IMR-90 (cell line): ENCODE data around the gene MT1E. TPM values are rescaled to one million over a fixed set of nuclear protein-coding genes. Genes with fewer than 3 reads are reported as not detected.

Experiments used
- ATAC-seq: fragments of 200-7000 bp; cut with Tn5 transposase; 2 replicates; pipeline ENCODE4 v1.9.1; 2020; ENCODE audit warnings: low read depth, mild to moderate bottlenecking, moderate library complexity
- BruUV-seq: library from RNA; stranded (reverse); fragments of 400-500 nt; replicated peaks from 2 replicates; lab custom pipeline; 2021; lab: Mats Ljungman, UMichigan
- CTCF ChIA-PET: fragments of 300-600 bp; formaldehyde crosslinking; extraction: SDS; loops from one replicate; lab custom pipeline; 2021; ENCODE audit warnings: antibody characterized with exemption; lab: Yijun Ruan, JAX
- POLR2A ChIA-PET: fragments of 300-600 bp; sonication (Branson Sonifier 250); formaldehyde crosslinking; loops from one replicate; lab custom pipeline; 2022; ENCODE audit warnings: antibody characterized with exemption; ENCODE audit not compliant: unreplicated experiment; lab: Charles Lee
- DNase-seq: peaks from one replicate; pipeline ENCODE4 v3.0.0; 2013
- H2AFZ ChIP-seq: replicated peaks from 2 replicates; pipeline ENCODE3; 2013; ENCODE audit warnings: low read length, mild to moderate bottlenecking; ENCODE audit not compliant: poor library complexity
- H2AK5ac ChIP-seq: 2 replicates; pipeline ENCODE4 v1.6.1; 2013; ENCODE audit warnings: low read depth, low read length, inconsistent platforms
- H2AK9ac ChIP-seq: replicated peaks from 2 replicates; pipeline ENCODE3; 2013; ENCODE audit warnings: mild to moderate bottlenecking, low read depth, low read length, moderate library complexity; ENCODE audit not compliant: poor library complexity
- H2BK120ac ChIP-seq: 2 replicates; pipeline ENCODE4 v1.6.1; 2013; ENCODE audit warnings: low read depth, low read length, inconsistent platforms
- H2BK15ac ChIP-seq: 3 replicates; pipeline ENCODE4 v1.6.1; 2013; ENCODE audit warnings: low read depth, low read length, inconsistent platforms
- H2BK20ac ChIP-seq: 2 replicates; pipeline ENCODE4 v1.6.1; 2013; ENCODE audit warnings: low read depth, mild to moderate bottlenecking, inconsistent platforms, low read length, moderate library complexity
- H2BK5ac ChIP-seq: 2 replicates; pipeline ENCODE4 v1.6.1; 2013; ENCODE audit warnings: mild to moderate bottlenecking, low read depth, low read length, inconsistent platforms; ENCODE audit not compliant: poor library complexity, severe bottlenecking
- H3K14ac ChIP-seq: replicated peaks from 2 replicates; pipeline ENCODE4 v1.6.1; 2013; ENCODE audit warnings: low read depth, low read length, inconsistent platforms
- H3K18ac ChIP-seq: 2 replicates; pipeline ENCODE4 v1.6.1; 2013; ENCODE audit warnings: low read depth, low read length, control low read depth
- H3K23ac ChIP-seq: 2 replicates; pipeline ENCODE4 v1.6.1; 2013; ENCODE audit warnings: low read depth, low read length, inconsistent platforms
- H3K27ac ChIP-seq: 2 replicates; pipeline ENCODE4 v1.5.1; 2013; ENCODE audit warnings: mild to moderate bottlenecking, control low read depth, low read length; ENCODE audit not compliant: insufficient read depth
- H3K27me3 ChIP-seq: 2 replicates; pipeline ENCODE4 v1.6.1; 2013; ENCODE audit warnings: low read length; ENCODE audit not compliant: control insufficient read depth, insufficient read depth
- H3K36me3 ChIP-seq: 2 replicates; pipeline ENCODE4 v1.6.1; 2013; ENCODE audit warnings: low read length, mixed read lengths; ENCODE audit not compliant: control insufficient read depth, insufficient read depth
- H3K4ac ChIP-seq: 2 replicates; pipeline ENCODE4 v1.6.1; 2013; ENCODE audit warnings: low read depth, low read length, inconsistent platforms
- H3K4me1 ChIP-seq: 2 replicates; pipeline ENCODE4 v1.6.1; 2013; ENCODE audit warnings: low read length, mixed read lengths; ENCODE audit not compliant: control insufficient read depth, insufficient read depth
- H3K4me2 ChIP-seq: 2 replicates; pipeline ENCODE4 v1.6.1; 2013; ENCODE audit warnings: low read depth, mild to moderate bottlenecking, control low read depth, low read length, moderate library complexity
- H3K4me3 ChIP-seq: 2 replicates; pipeline ENCODE4 v1.5.1; 2013; ENCODE audit warnings: low read depth, mild to moderate bottlenecking, control low read depth, low read length, moderate library complexity; ENCODE audit not compliant: insufficient read depth
- H3K56ac ChIP-seq: 2 replicates; pipeline ENCODE4 v1.6.1; 2013; ENCODE audit warnings: low read length, inconsistent platforms; ENCODE audit not compliant: insufficient read depth; ENCODE audit errors: extremely low read depth
- H3K79me1 ChIP-seq, 2 experiments: 2 replicates each; pipeline ENCODE4 v1.6.1; 2013; ENCODE audit warnings: low read length in 2 of 2, inconsistent platforms in 1 of 2, low read depth in 1 of 2
- H3K9ac ChIP-seq: 2 replicates; pipeline ENCODE4 v1.6.1; 2013; ENCODE audit warnings: low read depth, low read length, control low read depth
- H3K9me1 ChIP-seq: 2 replicates; pipeline ENCODE4 v1.6.1; 2013; ENCODE audit warnings: low read length, inconsistent platforms; ENCODE audit not compliant: insufficient read depth
- H3K9me3 ChIP-seq: 2 replicates; pipeline ENCODE4 v1.6.1; 2013; ENCODE audit warnings: low read length; ENCODE audit not compliant: control insufficient read depth, insufficient read depth
- H4K20me1 ChIP-seq: 2 replicates; pipeline ENCODE4 v1.6.1; 2013; ENCODE audit warnings: low read length, inconsistent platforms; ENCODE audit not compliant: insufficient read depth
- H4K5ac ChIP-seq: 2 replicates; pipeline ENCODE4 v1.6.1; 2013; ENCODE audit warnings: mild to moderate bottlenecking, low read depth, low read length, control low read depth
- H4K8ac ChIP-seq, 2 experiments: 2 replicates each; pipeline ENCODE4 v1.6.1; 2013; ENCODE audit warnings: low read depth in 2 of 2, low read length in 2 of 2, control low read depth in 1 of 2, inconsistent platforms in 1 of 2
- H4K91ac ChIP-seq: 2 replicates; pipeline ENCODE4 v1.6.1; 2013; ENCODE audit warnings: low read depth, low read length, inconsistent platforms; ENCODE audit not compliant: insufficient read depth
- BHLHE40 ChIP-seq: fragments of 150-350 bp; IDR thresholded peaks from 2 replicates; pipeline ENCODE4 v1.6.1; 2016; ENCODE audit warnings: mild to moderate bottlenecking, low read depth, low read length
- CEBPB ChIP-seq: IDR thresholded peaks from 2 replicates; pipeline ENCODE4 v1.6.1; 2012; ENCODE audit warnings: low read depth, low read length, improper control_type of control experiment
- MAFK ChIP-seq: IDR thresholded peaks from 2 replicates; pipeline ENCODE4 v1.6.1; 2012; ENCODE audit warnings: low read depth, low read length, improper control_type of control experiment
- MXI1 ChIP-seq: IDR thresholded peaks from 2 replicates; pipeline ENCODE4 v1.6.1; 2012; ENCODE audit warnings: low read depth, mild to moderate bottlenecking, low read length, moderate library complexity, borderline replicate concordance
- NFE2L2 ChIP-seq: fragments of 150-350 bp; IDR thresholded peaks from 2 replicates; pipeline ENCODE4 v1.6.1; 2016; ENCODE audit warnings: low read depth, mild to moderate bottlenecking, low read length
- RFX5 ChIP-seq: IDR thresholded peaks from 2 replicates; pipeline ENCODE4 v1.8.0; 2012; ENCODE audit warnings: low read depth, mild to moderate bottlenecking, low read length, moderate library complexity
- WGBS, 2 experiments: methylation state at CpG; one replicate each; pipeline versions ENCODE4 v1.1.5 to v1.1.7; 2013; ENCODE audit warnings: missing lambda C conversion rate in 2 of 2; ENCODE audit not compliant: insufficient read length in 1 of 2; ENCODE audit errors: extremely low coverage in 2 of 2; 5-methylcytosine and 5-hydroxymethylcytosine counted together
- dilution Hi-C: fragments of 300-500 bp; cut with HindIII; formaldehyde crosslinking; loops from one replicate; pipeline ENCODE4 v1.14.3; 2018; ENCODE audit warnings: low sequenced_read_pairs; ENCODE audit not compliant: unreplicated experiment
- in situ Hi-C: fragments of 300-500 bp; cut with MboI; formaldehyde crosslinking; loops from 3 replicates; pipeline ENCODE4 v1.14.3; 2019; ENCODE audit warnings: low sequenced_read_pairs, inconsistent platforms, mixed read lengths
- intact Hi-C: fragments of 100-400 bp; cut with micrococcal nuclease; formaldehyde crosslinking; loops from 2 replicates; pipeline ENCODE4 v1.10.0; 2022
- polyA plus RNA-seq, 3 experiments: library from polyadenylated mRNA; depleted of rRNA; stranded (reverse); fragments of >200 nt; gene quantifications; 2 replicates each; pipeline ENCODE4 v1.2.3, GENCODE V29; 2012; ENCODE audit warnings: low replicate concordance in 1 of 3
- total RNA-seq: library from RNA; depleted of rRNA; stranded (reverse); fragments of >200 nt; gene quantifications from 2 replicates; pipeline ENCODE4 v1.2.3, GENCODE V29; 2012
- TF ChIP-seq, protein P1 (sequence below): fragments of 150-350 bp; IDR thresholded peaks from 2 replicates; pipeline ENCODE4 v1.6.1; 2016; ENCODE audit warnings: low read depth, mild to moderate bottlenecking, low read length, moderate library complexity, borderline replicate concordance

Gene MT1E
- total and polyA plus RNA-seq, 2 of the 4 experiments (the other 2 are of a cell fraction), result 137 to 821 TPM

DNA sequence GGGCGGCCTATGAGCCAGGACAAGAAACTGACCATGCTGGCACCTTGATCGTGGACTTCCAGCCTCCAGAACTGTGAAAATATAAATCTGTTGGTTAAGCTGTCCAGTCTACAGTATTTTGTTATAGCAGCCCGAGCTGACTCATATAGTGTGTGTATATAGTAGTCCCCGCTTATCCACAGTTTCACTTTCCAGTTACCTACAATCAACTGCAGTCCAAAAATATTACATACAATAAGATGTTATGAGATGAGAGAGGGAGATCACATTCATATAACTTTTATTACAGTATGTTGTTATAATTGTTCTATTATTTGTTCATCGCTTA is 31.3 kb upstream of the MT1E start:
- Histone ChIP-seq H2AFZ (no peak overlapping the region), H2AK9ac (no peak overlapping the region), H3K18ac (no peak overlapping the region), H3K27me3 (peaks cover 24% of the 10 kb centered on the region), H3K27ac (no peak overlapping the region), H3K14ac (no peak overlapping the region), H4K20me1 (no peaks in the 10 kb centered on the region), H2BK120ac (no peak overlapping the region), H4K5ac (no peak overlapping the region), H2AK5ac (no peak overlapping the region), H3K23ac (no peak overlapping the region), H3K4me2 (no peak overlapping the region), H2BK5ac (no peak overlapping the region), H3K4ac (no peak overlapping the region), H2BK15ac (no peak overlapping the region), H3K36me3 (no peaks in the 10 kb centered on the region), H3K4me3 (no peak overlapping the region), H3K4me1 (peaks cover 2% of the 10 kb centered on the region; the same call in 1 of the 2 replicates), H2BK20ac (no peak overlapping the region), H3K9me3 (0 out of 2 replicates have a peak, but pooled peaks cover 3% of the 10 kb centered on the region), H3K9ac (no peak overlapping the region), H4K91ac (no peak overlapping the region), H3K9me1 (no peaks in the 10 kb centered on the region), H3K79me1 (no peaks in the 10 kb centered on the region), H3K56ac (no peak overlapping the region), H4K8ac (no peak overlapping the region)
- ChIA-PET CTCF (interaction anchor here (1.0 kb wide), 1 partner anchor 9 kb away, joined by 3 read pairs; no protein-coding TSS in a partner anchor), POLR2A (no interaction called here)
- ATAC-seq (no peak), DNase-seq (no peak)
- WGBS, 2 experiments, result no CpG with 5 or more reads among the region's 5 CpGs
- BruUV-seq, result no TSS peak
- TF ChIP-seq MXI1, result no peak
- no peak for TF ChIP-seq NFE2L2
- no peak for TF ChIP-seq BHLHE40
- TF ChIP-seq CEBPB, result no peak
- no peak for TF ChIP-seq RFX5
- TF ChIP-seq, protein P1, sequence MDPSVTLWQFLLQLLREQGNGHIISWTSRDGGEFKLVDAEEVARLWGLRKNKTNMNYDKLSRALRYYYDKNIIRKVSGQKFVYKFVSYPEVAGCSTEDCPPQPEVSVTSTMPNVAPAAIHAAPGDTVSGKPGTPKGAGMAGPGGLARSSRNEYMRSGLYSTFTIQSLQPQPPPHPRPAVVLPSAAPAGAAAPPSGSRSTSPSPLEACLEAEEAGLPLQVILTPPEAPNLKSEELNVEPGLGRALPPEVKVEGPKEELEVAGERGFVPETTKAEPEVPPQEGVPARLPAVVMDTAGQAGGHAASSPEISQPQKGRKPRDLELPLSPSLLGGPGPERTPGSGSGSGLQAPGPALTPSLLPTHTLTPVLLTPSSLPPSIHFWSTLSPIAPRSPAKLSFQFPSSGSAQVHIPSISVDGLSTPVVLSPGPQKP, result no peak
- no peak for TF ChIP-seq MAFK
- intact Hi-C loops (no loop called here), dilution Hi-C loops (no loop called here), in situ Hi-C loops (no loop called here)
